Peyer's patch (tissue), 4 donors: Measurements from ENCODE around the gene ATRIP.

Experiments
- POLR2A ChIP-seq, 2 donors: fragments of 450-650 bp; IDR thresholded peaks; one replicate each; pipeline ENCODE4 v1.5.1; 2017; ENCODE audit warnings: antibody characterized with exemption in 2 of 2, mild to moderate bottlenecking in 2 of 2, moderate library complexity in 2 of 2
- TF ChIP-seq, protein P1 (sequence below), 6 experiments: fragments of 450-650 bp in 4 of 6; fragments of 200-600 bp in 2 of 6; sonication (generic) in 1 of 6; IDR thresholded peaks; one replicate each; pipeline ENCODE4 v1.5.1; 2017 to 2019; ENCODE audit warnings: antibody characterized with exemption in 6 of 6, mild to moderate bottlenecking in 3 of 6, moderate library complexity in 1 of 6

DNA sequence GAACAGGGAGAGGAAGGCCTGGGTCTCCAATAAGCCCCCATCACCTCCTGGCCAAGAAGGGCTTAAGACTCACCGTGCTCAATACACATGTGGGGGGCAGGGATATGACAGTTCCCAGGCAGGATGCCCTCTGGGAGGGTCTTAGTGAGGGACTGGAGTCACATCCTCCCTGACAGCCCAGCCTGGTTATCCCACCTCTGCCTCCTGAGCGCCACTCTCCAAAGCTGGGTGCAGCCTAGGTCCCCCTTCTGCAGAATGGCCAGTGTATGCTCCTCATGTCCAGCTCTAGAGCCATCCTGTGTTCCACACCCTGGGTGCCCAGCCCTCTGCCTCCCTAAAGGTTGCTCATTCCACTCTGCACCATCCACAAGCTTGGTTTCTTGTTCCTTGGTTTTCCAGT is 58.6 kb downstream of the ATRIP start:
- TF ChIP-seq, protein P1, sequence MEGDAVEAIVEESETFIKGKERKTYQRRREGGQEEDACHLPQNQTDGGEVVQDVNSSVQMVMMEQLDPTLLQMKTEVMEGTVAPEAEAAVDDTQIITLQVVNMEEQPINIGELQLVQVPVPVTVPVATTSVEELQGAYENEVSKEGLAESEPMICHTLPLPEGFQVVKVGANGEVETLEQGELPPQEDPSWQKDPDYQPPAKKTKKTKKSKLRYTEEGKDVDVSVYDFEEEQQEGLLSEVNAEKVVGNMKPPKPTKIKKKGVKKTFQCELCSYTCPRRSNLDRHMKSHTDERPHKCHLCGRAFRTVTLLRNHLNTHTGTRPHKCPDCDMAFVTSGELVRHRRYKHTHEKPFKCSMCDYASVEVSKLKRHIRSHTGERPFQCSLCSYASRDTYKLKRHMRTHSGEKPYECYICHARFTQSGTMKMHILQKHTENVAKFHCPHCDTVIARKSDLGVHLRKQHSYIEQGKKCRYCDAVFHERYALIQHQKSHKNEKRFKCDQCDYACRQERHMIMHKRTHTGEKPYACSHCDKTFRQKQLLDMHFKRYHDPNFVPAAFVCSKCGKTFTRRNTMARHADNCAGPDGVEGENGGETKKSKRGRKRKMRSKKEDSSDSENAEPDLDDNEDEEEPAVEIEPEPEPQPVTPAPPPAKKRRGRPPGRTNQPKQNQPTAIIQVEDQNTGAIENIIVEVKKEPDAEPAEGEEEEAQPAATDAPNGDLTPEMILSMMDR (IDR thresholded peaks at IDR 0.05), result no peak
- no peak for TF ChIP-seq POLR2A (IDR thresholded peaks at IDR 0.05)
